ENCODE results near the gene PEAK3. TPM values are rescaled to one million over a fixed set of nuclear protein-coding genes. Genes with fewer than 3 reads are reported as not detected.

PEAK3 gene
- polyA plus RNA-seq, 3 donors, result 2.4 to 6.3 (median 2.9) TPM

DNA sequence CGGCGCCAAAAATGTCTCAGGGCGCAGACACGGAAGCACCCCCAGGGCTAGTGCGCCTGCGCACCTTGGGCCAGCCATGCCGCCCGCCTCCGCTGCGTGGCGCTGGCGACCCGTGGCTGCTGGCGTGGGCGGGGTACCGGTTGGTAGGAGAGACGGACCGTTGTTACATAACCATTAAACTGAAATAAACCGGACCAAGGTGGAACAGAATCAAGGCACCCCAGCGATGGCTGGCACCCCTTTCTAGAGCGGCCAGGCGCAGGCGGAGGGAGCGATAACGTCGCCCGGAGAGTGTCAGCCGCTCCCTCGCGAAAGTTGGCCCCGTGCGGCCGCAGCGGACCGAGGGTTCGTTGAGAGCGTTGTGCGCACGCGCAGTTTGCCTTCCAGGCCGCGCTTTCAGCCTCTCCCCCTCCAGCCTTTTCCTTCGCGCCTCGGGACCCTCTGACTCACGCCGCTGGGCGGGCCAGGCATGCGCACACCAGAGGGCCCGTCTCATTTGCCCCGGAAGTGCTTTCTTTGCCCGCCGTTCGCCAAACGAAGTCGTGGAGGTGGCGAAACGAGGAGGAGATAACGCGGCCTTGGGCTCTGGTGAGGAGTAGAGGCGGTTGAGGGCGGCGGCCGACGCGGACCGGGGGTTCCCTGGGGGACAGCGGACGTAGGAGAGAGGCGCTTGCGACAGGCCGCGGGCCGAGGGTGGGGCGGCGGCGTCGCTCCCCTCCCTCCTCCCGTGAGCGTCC, 45.5 kb downstream of the PEAK3 start, which contains the start of the genes PLEKHJ1 and SF3A2:
Gene PLEKHJ1, minus strand, starts transcription at position 16 of the 737 bp plus-strand sequence. CDS start 81 bp downstream, outside the sequence.
Gene SF3A2, plus strand, starts transcription at position 511 of the 737 bp plus-strand sequence. CDS start 6,595 bp downstream, outside the sequence.
- Histone ChIP-seq H3K9me3 (replicated peaks in 1 of 2; ENCODE audit: control insufficient read depth in 1 of 2, insufficient read depth in 1 of 2, low read length in 2 of 2) (no peaks in the 10 kb centered on the region), H3K4me1 (ENCODE audit: control insufficient read depth in 1 of 2, insufficient read depth in 2 of 2, low read length in 2 of 2) (peaks cover 51 to 66% of the 10 kb centered on the region in 2 donors), H3K79me2 (ENCODE audit: insufficient read depth, low read length) (peaks cover 88% of the 10 kb centered on the region), H3K27me3 (ENCODE audit: control insufficient read depth in 2 of 2, insufficient read depth in 2 of 2, low read length in 2 of 2) (no peaks in the 10 kb centered on the region), H4K20me1 (ENCODE audit: insufficient read depth, low read length) (peaks cover 86% of the 10 kb centered on the region), H2AFZ (ENCODE audit: insufficient read depth, low read depth, low read length, poor library complexity, severe bottlenecking) (peak within 1 kb of the TSS; percentile 84), H3K4me2 (replicated peaks; ENCODE audit: extremely low read depth, low read length, poor library complexity, severe bottlenecking) (peak within 1 kb of the TSS; percentile 93), H3K4me3 (replicated peaks in 1 of 3; ENCODE audit: low read depth in 2 of 3, low read length in 3 of 3) (peak within 1 kb of the TSS; percentile 54 to 88 (median 73)), H3K9ac (ENCODE audit: insufficient read depth, low read length, poor library complexity, severe bottlenecking) (peak within 1 kb of the TSS; percentile 92), H3K36me3 (replicated peaks in 1 of 2; ENCODE audit: control insufficient read depth in 1 of 2, insufficient read depth in 2 of 2, low read length in 2 of 2) (peaks cover 20 to 37% of the 10 kb centered on the region in 2 donors), H3K27ac (ENCODE audit: low read depth in 1 of 2, low read length in 2 of 2) (peak within 1 kb of the TSS; percentile 97 to 99)
- peaks cover 62% of the 10 kb centered on the region for H3K4me1 Mint-ChIP-seq
- under 1% methylated on average over 78 of the region's 80 CpGs for WGBS (ENCODE audit: insufficient coverage)
- TF ChIP-seq, protein P1, sequence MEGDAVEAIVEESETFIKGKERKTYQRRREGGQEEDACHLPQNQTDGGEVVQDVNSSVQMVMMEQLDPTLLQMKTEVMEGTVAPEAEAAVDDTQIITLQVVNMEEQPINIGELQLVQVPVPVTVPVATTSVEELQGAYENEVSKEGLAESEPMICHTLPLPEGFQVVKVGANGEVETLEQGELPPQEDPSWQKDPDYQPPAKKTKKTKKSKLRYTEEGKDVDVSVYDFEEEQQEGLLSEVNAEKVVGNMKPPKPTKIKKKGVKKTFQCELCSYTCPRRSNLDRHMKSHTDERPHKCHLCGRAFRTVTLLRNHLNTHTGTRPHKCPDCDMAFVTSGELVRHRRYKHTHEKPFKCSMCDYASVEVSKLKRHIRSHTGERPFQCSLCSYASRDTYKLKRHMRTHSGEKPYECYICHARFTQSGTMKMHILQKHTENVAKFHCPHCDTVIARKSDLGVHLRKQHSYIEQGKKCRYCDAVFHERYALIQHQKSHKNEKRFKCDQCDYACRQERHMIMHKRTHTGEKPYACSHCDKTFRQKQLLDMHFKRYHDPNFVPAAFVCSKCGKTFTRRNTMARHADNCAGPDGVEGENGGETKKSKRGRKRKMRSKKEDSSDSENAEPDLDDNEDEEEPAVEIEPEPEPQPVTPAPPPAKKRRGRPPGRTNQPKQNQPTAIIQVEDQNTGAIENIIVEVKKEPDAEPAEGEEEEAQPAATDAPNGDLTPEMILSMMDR (IDR thresholded peaks at IDR 0.05), result peak; percentile 99
- peaks cover 22 to 43% of the 10 kb centered on the region in 2 donors for H3K36me3 Mint-ChIP-seq
- DNase-seq, result peak; percentile 97 to 98 (median 98)
- no peaks in the 10 kb centered on the region for H3K9me3 Mint-ChIP-seq
- peak within 1 kb of the TSS; percentile 87 to 94 for H3K4me3 Mint-ChIP-seq
- H3K27me3 Mint-ChIP-seq (ENCODE audit: low read depth in 3 of 3), result peaks cover 0 to 2% (median 1%) of the 10 kb centered on the region in 3 donors
- peak within 1 kb of the TSS; percentile 97 to 100 (median 99) for H3K27ac Mint-ChIP-seq
- intact Hi-C loops (cut with micrococcal nuclease), result loop anchor here (2.0 to 5.0 kb wide), 4 partner anchors 36 to 91 kb away; partner anchors contain the start of genes AP3D1 (in 2 of the 2), LSM7 (in 1 of the 2) and SPPL2B (in 1 of the 2)

DNA sequence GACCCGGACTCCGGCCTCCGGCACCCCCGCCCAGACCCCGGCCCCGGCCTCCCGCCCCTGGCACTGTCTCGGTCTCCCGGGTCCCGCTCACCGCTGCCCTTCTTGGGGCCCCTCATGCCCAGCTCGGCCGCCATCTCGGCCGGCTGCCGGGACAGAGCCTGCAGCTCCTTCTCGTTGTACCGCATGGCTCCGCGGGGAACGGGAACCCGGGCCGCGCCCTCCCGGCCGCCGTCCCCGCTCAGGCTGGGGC, 46.0 kb downstream of the PEAK3 start:
- H3K9me3 ChIP-seq (replicated peaks in 1 of 2; ENCODE audit: control insufficient read depth in 1 of 2, insufficient read depth in 1 of 2, low read length in 2 of 2), result no peaks in the 10 kb centered on the region
- H2AFZ ChIP-seq (ENCODE audit: insufficient read depth, low read depth, low read length, poor library complexity, severe bottlenecking), result peak overlapping the region; percentile 84
- peaks cover 86% of the 10 kb centered on the region for H4K20me1 ChIP-seq (ENCODE audit: insufficient read depth, low read length)
- H3K4me2 ChIP-seq (replicated peaks; ENCODE audit: extremely low read depth, low read length, poor library complexity, severe bottlenecking), result peak overlapping the region; percentile 93
- Mint-ChIP-seq H3K9me3 (no peaks in the 10 kb centered on the region), H3K27ac (peak overlapping the region in 5 of 7 donors; percentile 97 to 100 (median 99)), H3K36me3 (peaks cover 22 to 39% of the 10 kb centered on the region in 2 donors), H3K4me3 (peak overlapping the region; percentile 87 to 94), H3K4me1 (peaks cover 57% of the 10 kb centered on the region), H3K27me3 (ENCODE audit: low read depth in 3 of 3) (peaks cover 0 to 2% (median 1%) of the 10 kb centered on the region in 3 donors)
- TF ChIP-seq, protein P1 (IDR thresholded peaks at IDR 0.05), result no peak
- H3K4me3 ChIP-seq (replicated peaks in 1 of 3; ENCODE audit: low read depth in 2 of 3, low read length in 3 of 3), result peak overlapping the region; percentile 54 to 88 (median 73)
- peak overlapping the region; percentile 92 for H3K9ac ChIP-seq (ENCODE audit: insufficient read depth, low read length, poor library complexity, severe bottlenecking)
- H3K79me2 ChIP-seq (ENCODE audit: insufficient read depth, low read length), result peaks cover 87% of the 10 kb centered on the region
- 0% methylated on average over 28 of the region's 28 CpGs for WGBS (ENCODE audit: insufficient coverage)
- peaks cover 51 to 64% of the 10 kb centered on the region in 2 donors for H3K4me1 ChIP-seq (ENCODE audit: control insufficient read depth in 1 of 2, insufficient read depth in 2 of 2, low read length in 2 of 2)
- intact Hi-C loops (cut with micrococcal nuclease), result loop anchor here (2.0 to 5.0 kb wide), 4 partner anchors 37 to 91 kb away; partner anchors contain the start of genes AP3D1 (in 2 of the 2), LSM7 (in 1 of the 2) and SPPL2B (in 1 of the 2)
- peak overlapping the region in 1 of 2 donors; percentile 99 for H3K27ac ChIP-seq (ENCODE audit: low read depth in 1 of 2, low read length in 2 of 2)
- H3K36me3 ChIP-seq (replicated peaks in 1 of 2; ENCODE audit: control insufficient read depth in 1 of 2, insufficient read depth in 2 of 2, low read length in 2 of 2), result peaks cover 22 to 37% of the 10 kb centered on the region in 2 donors
- no peak for DNase-seq
- no peaks in the 10 kb centered on the region for H3K27me3 ChIP-seq (ENCODE audit: control insufficient read depth in 2 of 2, insufficient read depth in 2 of 2, low read length in 2 of 2)
